VCaP (cell line): ENCODE data around the gene USP9X.
"Not testable (repeated sequence)": the region's sequence is repeated elsewhere in the genome, so short reads cannot be mapped to it uniquely, and the experiment has no call there.

Source experiments
- H3K27ac ChIP-seq: fragments of 450-650 bp; 2 replicates; pipeline ENCODE4 v1.5.1; 2017
- CTCF ChIP-seq: fragments of 450-650 bp; conservative IDR thresholded peaks from 2 replicates; pipeline ENCODE4 v1.5.1; 2017; ENCODE audit warnings: mild to moderate bottlenecking, moderate library complexity

Gene USP9X

GRCh38 chrX:41100200-41100599 lies 15.0 kb downstream of the USP9X start:
- 0 out of 2 replicates have a peak overlapping the region, but pooled peaks have one; percentile 15 for H3K27ac ChIP-seq
- no peak for TF ChIP-seq CTCF

- H3K27ac ChIP-seq, result 0 out of 2 replicates have a peak overlapping the region, but pooled peaks have one; percentile 15
- TF ChIP-seq CTCF, result no peak
Observed at GRCh38 chrX:41100819-41101218, 15.6 kb downstream of the USP9X start.

DNA sequence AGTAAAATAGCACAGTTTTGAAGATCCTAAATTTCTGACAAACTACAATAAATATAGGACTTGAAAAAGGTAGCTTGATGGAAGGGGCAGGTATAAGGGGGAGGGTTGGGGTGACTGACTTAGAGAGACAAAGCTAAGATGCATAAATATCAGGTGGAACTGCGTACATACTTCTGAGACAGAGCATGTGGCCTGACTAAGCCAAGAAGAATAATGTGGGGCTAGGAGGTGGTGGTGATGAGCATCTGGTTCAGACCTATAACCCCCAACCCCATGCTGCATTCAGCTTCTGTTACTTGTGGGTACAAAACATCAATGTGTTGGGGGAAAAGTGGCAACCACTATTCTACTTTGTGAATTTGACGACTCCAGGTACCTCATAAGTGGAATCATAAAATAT lies 19.8 kb downstream of the USP9X start:
- no peak overlapping the region for H3K27ac ChIP-seq
- no peak for TF ChIP-seq CTCF

DNA sequence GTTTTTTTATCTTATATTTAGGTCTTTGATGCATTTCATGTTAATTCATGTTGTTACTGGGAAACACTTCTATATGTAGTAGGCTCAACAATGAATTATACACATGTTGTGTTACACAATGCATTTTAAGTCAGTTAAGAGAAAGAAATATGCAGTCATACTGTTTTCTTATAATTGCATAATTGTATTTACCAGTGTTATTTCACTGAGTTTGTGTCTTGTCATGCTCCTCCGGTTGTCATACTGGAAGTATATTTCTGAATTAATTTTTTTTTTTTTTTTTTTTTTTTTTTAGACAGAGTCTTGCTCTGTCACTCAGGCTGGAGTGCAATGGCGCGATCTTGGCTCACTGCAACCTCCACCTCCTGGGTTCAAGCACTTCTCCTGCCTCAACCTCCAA lies 21.0 kb downstream of the USP9X start:
- H3K27ac ChIP-seq, result not testable (repeated sequence)

DNA sequence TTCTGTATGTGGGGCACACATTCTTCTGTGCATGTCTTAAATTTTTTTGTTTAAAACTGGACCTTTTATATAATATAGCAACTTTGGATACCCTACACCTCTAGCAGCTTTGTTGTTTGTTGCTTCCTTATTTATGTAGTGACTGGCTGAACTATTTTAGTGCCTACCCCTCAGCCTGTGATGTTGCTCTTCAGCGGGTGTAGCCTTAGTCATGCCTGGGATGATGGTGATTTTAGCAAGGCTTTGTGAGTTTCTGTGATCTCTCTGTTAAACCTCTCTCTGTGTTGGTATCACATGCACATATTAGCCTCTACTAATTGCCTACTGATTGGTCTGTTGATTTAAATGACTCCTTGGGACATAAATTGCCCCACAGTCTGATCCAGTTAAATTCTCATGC lies 22.8 kb downstream of the USP9X start:
- no peak for TF ChIP-seq CTCF
- H3K27ac ChIP-seq, result no peak overlapping the region

DNA sequence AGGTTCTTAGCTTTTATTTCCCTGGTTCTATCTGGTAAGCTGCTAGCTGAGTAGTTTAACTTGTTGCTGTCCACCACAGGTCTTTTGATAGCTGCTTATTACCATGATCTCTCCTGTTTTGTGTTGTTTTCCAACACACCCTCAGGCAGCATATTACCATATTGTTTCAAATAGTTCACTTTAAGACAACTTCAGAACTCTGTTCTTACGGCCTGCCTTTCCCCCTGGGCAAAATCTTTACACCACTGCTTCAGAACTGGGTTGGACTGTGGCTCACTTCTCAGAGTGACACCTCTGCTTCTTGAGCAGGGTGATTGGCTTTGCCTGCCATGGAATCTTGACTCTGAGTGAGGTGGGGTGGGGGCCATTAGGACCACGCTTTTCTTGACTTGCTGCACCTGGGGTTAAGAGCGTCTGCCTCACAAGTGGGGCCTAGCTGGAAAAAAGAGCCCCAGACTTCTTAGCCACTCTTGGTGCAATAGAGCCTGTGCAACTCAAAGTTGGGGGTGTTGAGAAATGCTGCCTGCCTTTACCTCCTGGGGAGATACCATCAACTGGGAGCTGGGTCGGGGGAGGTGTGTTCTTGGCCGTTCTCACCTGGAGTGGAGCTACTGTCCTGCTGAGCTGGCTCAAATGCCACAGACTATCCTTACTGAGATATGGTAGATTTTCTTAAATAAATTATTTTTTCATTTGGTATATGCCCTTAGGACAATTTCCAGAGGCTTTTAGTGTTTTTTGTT lies 23.4 kb downstream of the USP9X start:
- no peak overlapping the region for H3K27ac ChIP-seq
- TF ChIP-seq CTCF, result no peak

- TF ChIP-seq CTCF, result no peak
- H3K27ac ChIP-seq, result no peak overlapping the region
Observed at GRCh38 chrX:41110801-41111625, 25.8 kb downstream of the USP9X start.

GRCh38 chrX:41115104-41115425 lies 29.8 kb downstream of the USP9X start:
- TF ChIP-seq CTCF, result peak; percentile 81
- not testable (repeated sequence) for H3K27ac ChIP-seq
